GM06990 (cell line): ENCODE measurements around the gene ZAP70.

Experiments used
- DNase-seq: peaks from one replicate; pipeline ENCODE4 v3.0.0-alpha.2; 2011; ENCODE audit not compliant: insufficient read length; ENCODE audit errors: extremely low read depth
- H3K27me3 ChIP-seq: replicated peaks from 2 replicates; pipeline ENCODE4 v1.6.0; 2011; ENCODE audit warnings: low read length; ENCODE audit not compliant: control insufficient read depth, insufficient read depth
- H3K36me3 ChIP-seq: 2 replicates; pipeline ENCODE4 v1.5.1; 2011; ENCODE audit warnings: low read length; ENCODE audit not compliant: control insufficient read depth, insufficient read depth
- H3K4me3 ChIP-seq: replicated peaks from 2 replicates; pipeline ENCODE4 v1.5.1; 2011; ENCODE audit warnings: low read depth, mild to moderate bottlenecking, control low read depth, low read length
- CTCF ChIP-seq: IDR thresholded peaks from 2 replicates; pipeline ENCODE4 v1.5.1; 2011; ENCODE audit warnings: low read length, control low read depth, mild to moderate bottlenecking, inconsistent platforms; ENCODE audit not compliant: insufficient read depth, poor library complexity, severe bottlenecking

ZAP70 gene

GRCh38 chr2:97759727-97760407 lies 46.5 kb downstream of the ZAP70 start:
- peaks cover 44% of the 10 kb centered on the region for H3K36me3 ChIP-seq
- TF ChIP-seq CTCF = no peak
- DNase-seq = no peak
- no peak overlapping the region for H3K4me3 ChIP-seq
- no peaks in the 10 kb centered on the region for H3K27me3 ChIP-seq

DNA sequence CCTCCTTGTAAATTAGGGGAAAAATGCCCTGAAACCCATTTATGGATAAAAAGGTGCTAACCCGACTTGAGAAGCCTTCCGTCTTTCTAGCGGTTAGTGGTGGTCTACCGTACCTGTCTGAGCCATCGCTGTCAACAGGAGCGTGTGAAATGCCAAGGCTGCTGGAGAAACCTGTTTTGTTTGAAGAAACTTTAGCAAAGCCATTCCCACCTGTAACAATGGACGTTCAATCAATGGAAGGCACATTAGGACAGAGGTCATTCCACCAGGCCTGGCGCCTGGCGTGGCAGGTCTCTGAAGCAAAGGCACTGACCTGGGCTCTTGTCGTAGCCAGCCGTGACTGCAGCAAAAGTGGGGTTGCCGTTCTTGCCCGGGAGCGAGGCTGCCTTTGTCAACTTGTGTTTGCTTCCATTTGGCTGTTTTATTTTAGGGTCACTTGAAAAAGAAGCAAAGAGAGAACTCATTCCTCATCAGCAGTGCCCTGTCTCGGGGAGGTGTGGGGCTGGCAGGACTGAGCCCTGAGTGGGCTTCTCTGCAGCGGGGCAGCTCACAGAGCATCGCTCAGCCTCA lies 47.2 kb downstream of the ZAP70 start:
- no peak for DNase-seq
- no peak for TF ChIP-seq CTCF
- H3K36me3 ChIP-seq = peaks cover 47% of the 10 kb centered on the region

DNA sequence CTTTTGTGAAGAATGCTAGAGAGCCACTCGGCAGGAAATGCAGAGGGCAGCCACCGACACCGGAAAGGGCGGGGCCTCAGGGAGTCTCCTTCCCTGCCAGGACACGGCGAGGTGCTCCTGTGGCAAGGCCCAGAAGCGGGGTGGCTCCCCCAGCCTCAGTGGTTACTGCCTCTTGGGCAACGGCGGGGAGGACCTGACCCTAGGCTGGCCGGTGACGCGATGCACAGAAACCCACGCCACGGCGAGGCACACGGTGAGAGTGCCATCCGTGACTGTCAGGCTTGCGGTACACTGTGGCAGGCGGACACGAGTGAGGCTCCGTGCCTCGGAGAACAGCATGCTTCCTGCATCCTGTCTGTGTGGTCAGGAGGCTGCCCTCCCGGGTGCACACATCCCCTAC lies 47.8 kb downstream of the ZAP70 start:
- TF ChIP-seq CTCF = no peak
- Histone ChIP-seq H3K36me3 (peaks cover 44% of the 10 kb centered on the region), H3K4me3 (no peak overlapping the region), H3K27me3 (no peaks in the 10 kb centered on the region)
- DNase-seq = no peak

More for the DNA sequence above, 47.2 kb downstream of the ZAP70 start:
- no peak overlapping the region for H3K4me3 ChIP-seq
- no peaks in the 10 kb centered on the region for H3K27me3 ChIP-seq

DNA sequence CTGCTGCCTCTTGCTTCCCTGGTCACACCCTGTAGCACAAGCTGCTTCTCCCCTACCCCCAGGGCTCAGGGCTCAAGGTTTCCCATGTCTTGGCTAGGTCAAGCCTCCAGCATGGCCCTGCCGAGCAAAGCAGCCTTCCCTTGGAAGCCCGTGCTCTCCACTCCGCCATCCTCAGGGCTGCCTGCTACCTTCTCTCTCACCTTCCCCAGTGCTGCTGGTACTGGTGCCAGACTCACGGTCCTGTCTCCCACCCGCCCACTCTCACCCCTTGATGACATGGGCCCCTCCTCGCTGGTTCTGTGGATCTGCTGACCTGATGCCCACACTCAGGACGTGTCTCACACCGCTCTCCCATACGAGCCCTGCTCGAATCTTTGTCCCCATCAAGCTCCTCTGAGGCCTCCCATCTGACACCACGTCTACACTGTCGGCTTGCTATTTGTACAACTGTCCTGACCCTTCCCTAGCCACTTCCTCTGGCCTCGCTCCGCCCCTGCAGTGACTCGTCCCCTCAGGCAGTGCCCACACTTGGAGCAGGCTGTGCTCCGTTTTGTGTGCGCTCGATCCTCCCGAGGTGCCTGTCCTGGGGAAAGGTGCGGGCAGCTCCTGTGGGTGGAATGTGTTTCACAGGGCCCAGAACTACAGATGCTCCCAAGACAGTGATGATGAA lies 49.9 kb downstream of the ZAP70 start:
- no peak for TF ChIP-seq CTCF
- no peak overlapping the region for H3K4me3 ChIP-seq
- peaks cover 42% of the 10 kb centered on the region for H3K36me3 ChIP-seq
- DNase-seq = no peak
- no peaks in the 10 kb centered on the region for H3K27me3 ChIP-seq

GRCh38 chr2:97764559-97765263 lies 51.3 kb downstream of the ZAP70 start:
- peaks cover 31% of the 10 kb centered on the region for H3K36me3 ChIP-seq
- TF ChIP-seq CTCF = no peak
- H3K27me3 ChIP-seq = no peaks in the 10 kb centered on the region
- no peak overlapping the region for H3K4me3 ChIP-seq
- DNase-seq = no peak
